K562 (cell line): ENCODE results near the gene VRK1. TPM values are rescaled to one million over a fixed set of nuclear protein-coding genes. Genes with fewer than 3 reads are reported as not detected.

Source experiments
- ADNP ChIP-seq: fragments of 200-800 bp; sonication (Bioruptor generic); IDR thresholded peaks from 2 replicates; pipeline ENCODE4 v1.6.1; 2016; ENCODE audit warnings: missing genetic modification characterization, missing compliant biosample characterization
- ARNT ChIP-seq, 2 experiments: fragments of 450-650 bp; IDR thresholded peaks; 2 replicates each; pipeline ENCODE4 v1.6.1; 2016; ENCODE audit warnings: mild to moderate bottlenecking in 1 of 2
- CBFA2T3 ChIP-seq: fragments of 450-650 bp; IDR thresholded peaks from 2 replicates; pipeline ENCODE4 v1.6.1; 2017
- CCAR2 ChIP-seq: fragments of 200-400 bp; formaldehyde crosslinking; IDR thresholded peaks from 2 replicates; pipeline ENCODE4 v1.6.1; 2017; ENCODE audit warnings: mild to moderate bottlenecking, low read depth, low read length
- CXXC5 ChIP-seq: fragments of 250-450 bp; sonication (Bioruptor Pico); IDR thresholded peaks from 2 replicates; pipeline ENCODE4 v1.8.0; 2022; ENCODE audit warnings: inconsistent platforms, mild to moderate bottlenecking, moderate library complexity
- DIDO1 ChIP-seq: fragments of 450-650 bp; IDR thresholded peaks from 2 replicates; pipeline ENCODE4 v1.6.1; 2016; ENCODE audit warnings: low read depth, missing biosample characterization, missing genetic modification characterization
- ELF4 ChIP-seq: fragments of 450-650 bp; formaldehyde crosslinking; IDR thresholded peaks from 2 replicates; pipeline ENCODE4 v1.4.0; 2022; ENCODE audit warnings: missing genetic modification characterization
- GABPB2 ChIP-seq: fragments of 250-450 bp; sonication (Bioruptor Pico); conservative IDR thresholded peaks from 2 replicates; pipeline ENCODE4 v1.5.1; 2021; ENCODE audit warnings: mild to moderate bottlenecking
- HNRNPUL1 ChIP-seq: fragments of 200-400 bp; formaldehyde crosslinking; IDR thresholded peaks from 2 replicates; pipeline ENCODE4 v1.6.1; 2017; ENCODE audit warnings: low read length
- MAZ ChIP-seq, 2 experiments: fragments of 450-650 bp in 1 of 2; sonication (generic) in 1 of 2; formaldehyde crosslinking; IDR thresholded peaks in 1 of 2; conservative IDR thresholded peaks in 1 of 2; 2 replicates each; pipeline versions ENCODE4 v1.4.0 to v1.5.0; 2020; ENCODE audit warnings: mild to moderate bottlenecking in 1 of 2, missing genetic modification reagents in 1 of 2
- MCM5 ChIP-seq: fragments of 450-650 bp; IDR thresholded peaks from 2 replicates; pipeline ENCODE4 v1.6.1; 2016; ENCODE audit warnings: low read depth
- MIER1 ChIP-seq: fragments of 450-650 bp; IDR thresholded peaks from 2 replicates; pipeline ENCODE4 v1.6.1; 2016; ENCODE audit warnings: antibody characterized with exemption, mild to moderate bottlenecking, low read depth
- NFE2 ChIP-seq: IDR thresholded peaks from 2 replicates; pipeline ENCODE4 v1.6.1; 2014; ENCODE audit warnings: antibody characterized with exemption, low read depth
- NR3C1 ChIP-seq: sonication (generic); formaldehyde crosslinking; IDR thresholded peaks from 2 replicates; pipeline ENCODE4 v1.8.1; 2022; ENCODE audit warnings: missing genetic modification reagents
- PML ChIP-seq: IDR thresholded peaks from 2 replicates; pipeline ENCODE4 v1.6.1; 2012; ENCODE audit warnings: low read length, inconsistent platforms
- USF1 ChIP-seq: sonication (generic); formaldehyde crosslinking; IDR thresholded peaks from 2 replicates; pipeline ENCODE4 v1.9.0; 2022; ENCODE audit warnings: mild to moderate bottlenecking, missing genetic modification reagents
- ZNF124 ChIP-seq: sonication (generic); formaldehyde crosslinking; IDR thresholded peaks from 2 replicates; pipeline ENCODE4 v1.8.1; 2022; ENCODE audit warnings: missing genetic modification reagents
- ZNF140 ChIP-seq: fragments of 250-450 bp; sonication (Bioruptor Pico); IDR thresholded peaks from 2 replicates; pipeline ENCODE4 v1.8.0; 2021; ENCODE audit warnings: moderate library complexity, mild to moderate bottlenecking, inconsistent platforms
- ZNF785 ChIP-seq: fragments of 250-450 bp; sonication (Bioruptor Pico); IDR thresholded peaks from 2 replicates; pipeline ENCODE4 v1.4.0; 2020; ENCODE audit warnings: mild to moderate bottlenecking
- polyA plus RNA-seq, 8 experiments: library from polyadenylated mRNA; depleted of rRNA in 4 of 8; stranded (reverse) in 5 of 8; unstranded in 3 of 8; fragments of >200 nt; fragmentation: Nextera tagmentation in 2 of 8; fragmentation: Illumina TruSeq in 1 of 8; extraction: Ambion mirVana in 2 of 8; extraction: Trizol in 1 of 8; gene quantifications; 2 replicates each; pipeline versions ENCODE4 v1.2.1 to v1.2.3, GENCODE V29; 2011 to 2014; ENCODE audit warnings: inconsistent platforms in 1 of 8, missing spikeins in 1 of 8
- total RNA-seq, 7 experiments: library from RNA; depleted of rRNA in 6 of 7; stranded (reverse); fragments of >200 nt in 6 of 7; fragmentation: Illumina TruSeq in 2 of 7; extraction: Trizol in 2 of 7; gene quantifications; 2 replicates each; pipeline versions ENCODE4 v1.2.1 to v1.2.3, GENCODE V29; 2011 to 2021; ENCODE audit warnings: low replicate concordance in 1 of 7
- TF ChIP-seq, protein P1 (sequence below): sonication (generic); formaldehyde crosslinking; IDR thresholded peaks from 2 replicates; pipeline ENCODE4 v1.8.0; 2023; ENCODE audit warnings: missing genetic modification reagents, mild to moderate bottlenecking, borderline replicate concordance
- TF ChIP-seq, protein P2 (sequence below): fragments of 450-650 bp; conservative IDR thresholded peaks from 2 replicates; pipeline ENCODE4 v1.6.1; 2016; ENCODE audit warnings: missing genetic modification characterization, low read depth, mild to moderate bottlenecking, missing compliant biosample characterization, moderate library complexity
- TF ChIP-seq, protein P3 (sequence below): sonication (generic); formaldehyde crosslinking; IDR thresholded peaks from 2 replicates; pipeline ENCODE4 v1.8.1; 2023; ENCODE audit warnings: mild to moderate bottlenecking, missing genetic modification reagents

VRK1 gene
- total and polyA plus RNA-seq, 9 of the 15 experiments (the other 6 are each of a cell fraction or from before 2014, with no cell fraction given), result 83.6 to 177 (median 116) TPM

GRCh38 chr14:96802963-96803362 lies 5.8 kb downstream of the VRK1 start (continued):
- TF ChIP-seq ADNP (tag) (no peak), CBFA2T3 (peak; percentile 98), PML (0 out of 2 replicates have a peak, but pooled peaks have one; percentile 37), MIER1 (peak; percentile 45; the same call in 1 of the 2 replicates), ZNF785 (CRISPR knock-in tag) (no peak), CXXC5 (CRISPR knock-in tag) (peak; percentile 79), ELF4 (no peak), NR3C1 (CRISPR knock-in tag) (no peak), MCM5 (no peak), MAZ (CRISPR knock-in tag; conservative IDR thresholded peaks at IDR 0.05 in 1 of 2, IDR thresholded peaks at IDR 0.05 in 1 of 2) (0 out of 4 replicates have a peak, but pooled peaks of 1 of the 2 experiments have one; percentile 3), NFE2 (0 out of 2 replicates have a peak, but pooled peaks have one; percentile 18), ZNF140 (no peak), CCAR2 (no peak), GABPB2 (no peak), DIDO1 (tag) (no peak), USF1 (CRISPR knock-in tag) (no peak), HNRNPUL1 (no peak), ARNT (IDR thresholded peaks at IDR 0.05) (peak; percentile 68 to 75), ZNF124 (CRISPR knock-in tag) (no peak)
- TF ChIP-seq, protein P1, sequence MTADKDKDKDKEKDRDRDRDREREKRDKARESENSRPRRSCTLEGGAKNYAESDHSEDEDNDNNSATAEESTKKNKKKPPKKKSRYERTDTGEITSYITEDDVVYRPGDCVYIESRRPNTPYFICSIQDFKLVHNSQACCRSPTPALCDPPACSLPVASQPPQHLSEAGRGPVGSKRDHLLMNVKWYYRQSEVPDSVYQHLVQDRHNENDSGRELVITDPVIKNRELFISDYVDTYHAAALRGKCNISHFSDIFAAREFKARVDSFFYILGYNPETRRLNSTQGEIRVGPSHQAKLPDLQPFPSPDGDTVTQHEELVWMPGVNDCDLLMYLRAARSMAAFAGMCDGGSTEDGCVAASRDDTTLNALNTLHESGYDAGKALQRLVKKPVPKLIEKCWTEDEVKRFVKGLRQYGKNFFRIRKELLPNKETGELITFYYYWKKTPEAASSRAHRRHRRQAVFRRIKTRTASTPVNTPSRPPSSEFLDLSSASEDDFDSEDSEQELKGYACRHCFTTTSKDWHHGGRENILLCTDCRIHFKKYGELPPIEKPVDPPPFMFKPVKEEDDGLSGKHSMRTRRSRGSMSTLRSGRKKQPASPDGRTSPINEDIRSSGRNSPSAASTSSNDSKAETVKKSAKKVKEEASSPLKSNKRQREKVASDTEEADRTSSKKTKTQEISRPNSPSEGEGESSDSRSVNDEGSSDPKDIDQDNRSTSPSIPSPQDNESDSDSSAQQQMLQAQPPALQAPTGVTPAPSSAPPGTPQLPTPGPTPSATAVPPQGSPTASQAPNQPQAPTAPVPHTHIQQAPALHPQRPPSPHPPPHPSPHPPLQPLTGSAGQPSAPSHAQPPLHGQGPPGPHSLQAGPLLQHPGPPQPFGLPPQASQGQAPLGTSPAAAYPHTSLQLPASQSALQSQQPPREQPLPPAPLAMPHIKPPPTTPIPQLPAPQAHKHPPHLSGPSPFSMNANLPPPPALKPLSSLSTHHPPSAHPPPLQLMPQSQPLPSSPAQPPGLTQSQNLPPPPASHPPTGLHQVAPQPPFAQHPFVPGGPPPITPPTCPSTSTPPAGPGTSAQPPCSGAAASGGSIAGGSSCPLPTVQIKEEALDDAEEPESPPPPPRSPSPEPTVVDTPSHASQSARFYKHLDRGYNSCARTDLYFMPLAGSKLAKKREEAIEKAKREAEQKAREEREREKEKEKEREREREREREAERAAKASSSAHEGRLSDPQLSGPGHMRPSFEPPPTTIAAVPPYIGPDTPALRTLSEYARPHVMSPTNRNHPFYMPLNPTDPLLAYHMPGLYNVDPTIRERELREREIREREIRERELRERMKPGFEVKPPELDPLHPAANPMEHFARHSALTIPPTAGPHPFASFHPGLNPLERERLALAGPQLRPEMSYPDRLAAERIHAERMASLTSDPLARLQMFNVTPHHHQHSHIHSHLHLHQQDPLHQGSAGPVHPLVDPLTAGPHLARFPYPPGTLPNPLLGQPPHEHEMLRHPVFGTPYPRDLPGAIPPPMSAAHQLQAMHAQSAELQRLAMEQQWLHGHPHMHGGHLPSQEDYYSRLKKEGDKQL, result no peak
- TF ChIP-seq, protein P2, sequence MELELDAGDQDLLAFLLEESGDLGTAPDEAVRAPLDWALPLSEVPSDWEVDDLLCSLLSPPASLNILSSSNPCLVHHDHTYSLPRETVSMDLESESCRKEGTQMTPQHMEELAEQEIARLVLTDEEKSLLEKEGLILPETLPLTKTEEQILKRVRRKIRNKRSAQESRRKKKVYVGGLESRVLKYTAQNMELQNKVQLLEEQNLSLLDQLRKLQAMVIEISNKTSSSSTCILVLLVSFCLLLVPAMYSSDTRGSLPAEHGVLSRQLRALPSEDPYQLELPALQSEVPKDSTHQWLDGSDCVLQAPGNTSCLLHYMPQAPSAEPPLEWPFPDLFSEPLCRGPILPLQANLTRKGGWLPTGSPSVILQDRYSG (tag), result no peak
- TF ChIP-seq, protein P3, sequence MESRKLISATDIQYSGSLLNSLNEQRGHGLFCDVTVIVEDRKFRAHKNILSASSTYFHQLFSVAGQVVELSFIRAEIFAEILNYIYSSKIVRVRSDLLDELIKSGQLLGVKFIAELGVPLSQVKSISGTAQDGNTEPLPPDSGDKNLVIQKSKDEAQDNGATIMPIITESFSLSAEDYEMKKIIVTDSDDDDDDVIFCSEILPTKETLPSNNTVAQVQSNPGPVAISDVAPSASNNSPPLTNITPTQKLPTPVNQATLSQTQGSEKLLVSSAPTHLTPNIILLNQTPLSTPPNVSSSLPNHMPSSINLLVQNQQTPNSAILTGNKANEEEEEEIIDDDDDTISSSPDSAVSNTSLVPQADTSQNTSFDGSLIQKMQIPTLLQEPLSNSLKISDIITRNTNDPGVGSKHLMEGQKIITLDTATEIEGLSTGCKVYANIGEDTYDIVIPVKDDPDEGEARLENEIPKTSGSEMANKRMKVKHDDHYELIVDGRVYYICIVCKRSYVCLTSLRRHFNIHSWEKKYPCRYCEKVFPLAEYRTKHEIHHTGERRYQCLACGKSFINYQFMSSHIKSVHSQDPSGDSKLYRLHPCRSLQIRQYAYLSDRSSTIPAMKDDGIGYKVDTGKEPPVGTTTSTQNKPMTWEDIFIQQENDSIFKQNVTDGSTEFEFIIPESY (CRISPR knock-in tag), result no peak
